AG10803 (cell line): ENCODE measurements around the gene TYRO3.

Experiments used
- DNase-seq: peaks from one replicate; pipeline ENCODE4 v3.0.0; 2010; ENCODE audit warnings: low read depth
- H3K4me3 ChIP-seq: 2 replicates; pipeline ENCODE4 v1.5.1; 2011; ENCODE audit warnings: mild to moderate bottlenecking, low read length, control low read depth
- CTCF ChIP-seq: conservative IDR thresholded peaks from 2 replicates; pipeline ENCODE4 v1.5.1; 2011; ENCODE audit warnings: mild to moderate bottlenecking, low read length, control low read depth, inconsistent platforms

TYRO3 gene

GRCh38 chr15:41599061-41599460, 40.0 kb downstream of the TYRO3 start:
- TF ChIP-seq CTCF = no peak
- no peak for DNase-seq
- no peak overlapping the region for H3K4me3 ChIP-seq

- DNase-seq = no peak
- no peak for TF ChIP-seq CTCF
- peak overlapping the region; percentile 60 for H3K4me3 ChIP-seq
Observed at GRCh38 chr15:41603411-41603935, 44.5 kb downstream of the TYRO3 start.

GRCh38 chr15:41603941-41604911, 45.2 kb downstream of the TYRO3 start:
- DNase-seq = peak; percentile 89
- peak overlapping the region; percentile 60 for H3K4me3 ChIP-seq
- peak; percentile 89 for TF ChIP-seq CTCF

GRCh38 chr15:41605566-41605965, 46.6 kb downstream of the TYRO3 start:
- peak; percentile 51 for DNase-seq
- no peak for TF ChIP-seq CTCF
- no peak overlapping the region for H3K4me3 ChIP-seq

GRCh38 chr15:41606997-41607396, 48.0 kb downstream of the TYRO3 start:
- H3K4me3 ChIP-seq = no peak overlapping the region
- no peak for TF ChIP-seq CTCF
- peak; percentile 96 for DNase-seq

GRCh38 chr15:41609123-41609522, 50.1 kb downstream of the TYRO3 start:
- no peak for TF ChIP-seq CTCF
- no peak for DNase-seq
- no peak overlapping the region for H3K4me3 ChIP-seq

GRCh38 chr15:41610048-41610447, 51.0 kb downstream of the TYRO3 start:
- no peak for TF ChIP-seq CTCF
- H3K4me3 ChIP-seq = no peak overlapping the region
- DNase-seq = no peak
